Measurements from ENCODE around the gene CTXND1.
"Not testable (repeated sequence)": the region's sequence is repeated elsewhere in the genome, so short reads cannot be mapped to it uniquely, and the experiment has no call there.

CTXND1 gene

GRCh38 chr15:80161468-80162016, 90.5 kb downstream of the CTXND1 start:
- H3K4me3 ChIP-seq (ENCODE audit: low read depth, low read length), result no peak overlapping the region

GRCh38 chr15:80160570-80161156, 91.3 kb downstream of the CTXND1 start:
- H3K4me3 ChIP-seq (ENCODE audit: low read depth, low read length), result no peak overlapping the region

- H3K4me3 ChIP-seq (ENCODE audit: low read depth, low read length), result no peak overlapping the region
Observed at GRCh38 chr15:80159811-80160569, 92.0 kb downstream of the CTXND1 start.

DNA sequence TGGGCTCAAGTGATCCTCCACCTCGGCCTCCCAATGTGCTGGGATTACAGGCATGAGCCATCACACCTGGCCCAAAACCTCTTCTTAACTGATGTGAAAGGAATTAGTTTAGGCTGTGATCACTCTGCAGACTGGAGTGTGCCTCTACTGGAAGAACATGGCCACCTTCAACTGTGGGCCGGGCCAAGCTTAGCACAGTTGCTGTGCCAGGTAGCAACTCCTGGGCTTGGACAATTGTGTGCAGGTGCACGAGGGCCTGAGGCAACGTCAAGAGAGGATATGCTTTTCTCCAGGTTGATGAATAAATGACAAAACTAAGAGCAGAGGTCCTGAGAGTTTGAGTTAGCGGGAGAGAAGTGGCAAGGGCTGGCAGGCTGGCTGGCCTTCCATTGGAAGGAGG, 92.7 kb downstream of the CTXND1 start:
- H3K4me3 ChIP-seq (ENCODE audit: low read depth, low read length), result no peak overlapping the region

- no peak overlapping the region for H3K4me3 ChIP-seq (ENCODE audit: low read depth, low read length)
Observed at GRCh38 chr15:80157215-80157614, 94.8 kb downstream of the CTXND1 start.

DNA sequence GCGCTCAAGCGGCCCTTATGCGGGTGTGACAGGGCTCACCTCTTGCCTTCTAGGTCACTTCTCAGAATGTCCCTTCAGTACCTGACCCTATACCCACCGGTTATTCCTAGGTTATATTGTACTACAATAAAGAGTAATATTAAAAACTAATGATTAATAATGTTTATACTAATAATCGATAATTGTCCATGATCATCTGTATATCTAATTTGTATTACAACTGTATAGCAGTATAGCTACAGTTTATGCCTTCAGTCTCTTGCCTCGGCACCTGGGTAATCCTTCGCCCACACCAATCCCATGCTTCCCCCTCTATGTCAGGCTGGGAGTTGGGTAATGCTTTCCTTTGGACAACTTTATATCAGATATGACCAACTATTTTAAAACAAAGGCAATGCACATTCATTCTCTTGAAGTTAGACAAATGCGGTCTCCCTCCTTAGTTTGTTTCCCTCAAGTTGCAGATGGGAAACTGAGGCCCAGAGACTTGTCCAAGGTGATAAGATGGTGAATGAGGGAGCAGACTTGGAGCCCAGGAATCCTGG, 95.8 kb downstream of the CTXND1 start:
- H3K4me3 ChIP-seq (ENCODE audit: low read depth, low read length), result no peak overlapping the region

DNA sequence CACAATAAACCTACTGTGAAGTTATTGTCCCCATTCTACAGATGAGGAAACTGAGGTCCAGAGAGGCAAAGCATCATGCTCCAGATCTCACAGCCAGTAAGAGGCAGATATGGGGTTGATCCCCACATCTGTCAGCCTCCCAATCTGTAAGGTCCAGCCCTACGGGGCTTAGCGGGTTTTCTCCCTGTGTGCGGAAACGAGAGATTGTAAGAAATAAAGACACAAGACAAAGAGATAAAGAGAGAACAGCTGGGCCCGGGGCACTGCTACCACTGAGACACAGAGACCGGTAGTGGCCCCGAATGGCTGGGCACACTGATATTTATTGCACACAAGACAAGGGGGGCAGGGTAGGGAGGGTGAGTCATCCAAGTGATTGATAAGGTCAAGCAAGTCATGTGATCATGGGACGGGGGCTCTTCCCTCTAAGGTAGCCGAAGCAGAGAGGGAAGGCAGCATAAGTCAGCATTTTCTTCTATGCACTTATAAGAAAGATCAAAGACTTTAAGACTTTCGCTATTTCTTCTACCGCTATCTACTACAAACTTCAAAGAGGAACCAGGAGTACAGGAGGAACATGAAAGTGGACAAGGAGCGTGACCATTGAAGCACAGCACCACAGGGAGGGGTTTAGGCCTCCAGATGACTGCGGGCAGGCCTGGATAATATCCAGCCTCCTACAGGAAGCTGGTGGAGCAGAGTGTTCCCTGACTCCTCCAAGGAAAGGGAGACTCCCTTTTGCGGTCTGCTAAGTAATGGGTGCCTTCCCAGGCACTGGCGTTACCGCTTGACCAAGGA, 96.4 kb downstream of the CTXND1 start:
- H3K4me3 ChIP-seq (ENCODE audit: low read depth, low read length), result not testable (repeated sequence)

DNA sequence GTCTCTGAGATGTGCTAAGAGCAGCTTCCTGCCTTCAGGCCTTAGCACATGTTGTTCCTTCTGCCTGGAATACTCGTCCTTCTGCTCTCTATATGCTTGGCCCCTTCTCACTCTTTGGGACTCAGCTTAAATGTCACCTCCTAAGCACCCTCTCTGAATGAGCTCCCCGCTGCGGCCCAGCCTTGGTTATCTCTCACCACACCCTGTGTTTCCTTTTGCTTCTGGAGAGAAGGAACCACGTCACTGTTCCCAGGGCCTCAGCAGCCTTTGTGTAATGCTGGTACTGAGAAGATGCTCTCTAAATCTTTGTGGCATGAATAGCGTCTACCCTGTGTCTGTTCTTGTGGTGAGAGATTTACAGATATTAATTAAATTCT, 97.0 kb downstream of the CTXND1 start:
- H3K4me3 ChIP-seq (ENCODE audit: low read depth, low read length), result no peak overlapping the region

- no peak overlapping the region for H3K4me3 ChIP-seq (ENCODE audit: low read depth, low read length)
Observed at GRCh38 chr15:80154336-80154735, 97.7 kb downstream of the CTXND1 start.

GRCh38 chr15:80153900-80154299, 98.1 kb downstream of the CTXND1 start:
- H3K4me3 ChIP-seq (ENCODE audit: low read depth, low read length), result no peak overlapping the region

- peak within 1 kb of the TSS; percentile 81 for H3K4me3 ChIP-seq (ENCODE audit: low read depth, low read length)
Observed at GRCh38 chr15:80152896-80153876, 98.8 kb downstream of the CTXND1 start, which contains the start of gene FAH. TSS of gene FAH (plus strand) at chr15:80152999. CDS start at chr15:80153055, 56 bp downstream.

GRCh38 chr15:80152180-80152895, 99.7 kb downstream of the CTXND1 start:
- H3K4me3 ChIP-seq (ENCODE audit: low read depth, low read length), result peak overlapping the region; percentile 81

- peak overlapping the region; percentile 65 for H3K4me3 ChIP-seq (ENCODE audit: low read depth, low read length)
Observed at GRCh38 chr15:80151576-80151975, 100.4 kb downstream of the CTXND1 start.

DNA sequence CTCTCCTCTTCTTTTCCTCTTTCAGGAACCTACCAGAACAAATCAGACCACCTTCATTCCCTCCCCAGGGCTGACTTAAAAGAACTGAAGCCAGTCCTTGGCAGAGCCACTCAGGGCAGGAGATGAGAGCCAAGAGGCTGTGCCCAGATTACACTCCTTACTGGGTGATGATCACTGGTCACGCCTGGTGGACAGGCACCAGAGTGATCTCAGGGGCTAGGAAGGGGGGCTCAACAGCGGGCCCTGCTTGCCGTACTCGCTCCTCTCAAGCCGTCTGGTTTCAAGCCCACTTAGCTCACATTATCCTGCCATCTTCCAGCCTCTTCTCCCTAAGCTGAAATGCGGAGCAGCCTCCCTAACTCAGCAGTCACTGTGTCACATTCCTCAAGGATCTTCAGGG, 100.9 kb downstream of the CTXND1 start:
- no peak overlapping the region for H3K4me3 ChIP-seq (ENCODE audit: low read depth, low read length)
